OCI-LY7 (cell line): ENCODE results near the gene SPCS1.

Source experiments
- CTCF ChIP-seq: fragments of 200-600 bp; sonication (generic); conservative IDR thresholded peaks from 2 replicates; pipeline ENCODE4 v1.5.1; 2014; ENCODE audit warnings: mild to moderate bottlenecking, antibody characterized with exemption, low read length, moderate library complexity, mixed read lengths
- EZH2phosphoT487 ChIP-seq: fragments of 200-600 bp; sonication (generic); IDR thresholded peaks from 2 replicates; pipeline ENCODE4 v1.6.1; 2018; ENCODE audit warnings: low read depth, borderline replicate concordance, mild to moderate bottlenecking, mixed run types, antibody characterized with exemption, low read length, moderate library complexity, mixed read lengths

GRCh38 chr3:52693071-52693470 is 12.8 kb upstream of the SPCS1 start:
- TF ChIP-seq CTCF (no peak), EZH2phosphoT487 (no peak)
